Measurements from ENCODE around the gene FAM13A. TPM values are rescaled to one million over a fixed set of nuclear protein-coding genes. Genes with fewer than 3 reads are reported as not detected.

Gene FAM13A
- total and polyA plus RNA-seq, 2 donors (not counting 3 experiments of a cell fraction or from before 2014, with no cell fraction given) = 3.3 to 10.5 TPM

DNA sequence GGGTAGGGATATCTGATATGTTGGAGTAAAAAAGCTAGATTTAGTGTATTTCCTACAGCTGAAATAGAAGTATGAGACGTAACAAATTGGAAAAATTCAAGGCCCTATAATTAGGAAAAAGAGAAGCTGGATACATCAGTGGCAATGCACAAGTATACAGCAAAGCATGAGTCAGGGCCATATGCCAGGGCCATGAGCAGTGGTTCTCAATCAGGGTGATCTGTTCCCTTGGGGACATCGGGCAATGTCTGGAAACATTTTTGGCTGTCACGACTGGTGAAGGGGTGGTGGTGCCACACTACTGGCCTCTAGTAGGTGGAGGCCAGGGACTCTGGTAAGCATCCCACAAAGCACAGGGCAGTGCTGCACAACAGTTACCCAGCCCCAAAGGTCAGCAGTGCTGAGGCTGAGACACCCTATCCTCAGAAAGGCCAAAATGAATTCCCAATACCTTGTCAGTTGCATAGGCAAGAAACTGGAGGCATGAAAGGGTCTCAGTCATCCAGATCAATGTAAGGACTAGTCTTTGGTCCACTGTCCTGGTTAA, 322.5 kb downstream of the FAM13A start:
- no peak overlapping the region for H3K9ac ChIP-seq (replicated peaks; ENCODE audit: extremely low read depth, insufficient read depth, low read length)
- H3K9me1 ChIP-seq (replicated peaks; ENCODE audit: control insufficient read depth, extremely low read depth, insufficient read depth, low read length) = no peaks in the 10 kb centered on the region
- BruUV-seq (replicated peaks) = no TSS peak
- H3K4me3 ChIP-seq (replicated peaks in 1 of 3; ENCODE audit: insufficient read depth in 1 of 3, low read depth in 1 of 3, low read length in 3 of 3) = no peak overlapping the region
- intact Hi-C loops (cut with micrococcal nuclease) = no loop called here
- DNase-seq (ENCODE audit: low read depth, low spot score) (no peak), FAIRE-seq (no peak)
- ChIA-PET CTCF (interaction anchor here (1.1 to 1.5 kb wide), 5 partner anchors 9 to 289 kb away, joined by 3 to 6 read pairs (median 4); no protein-coding TSS in a partner anchor), POLR2A (no interaction called here)
- H3K27ac ChIP-seq (ENCODE audit: insufficient read depth, low read depth, low read length) = no peak overlapping the region
- H2AFZ ChIP-seq (ENCODE audit: low read depth, low read length) = no peak overlapping the region
- no peaks in the 10 kb centered on the region for H3K27me3 ChIP-seq (ENCODE audit: control insufficient read depth in 2 of 2, insufficient read depth in 2 of 2, low read length in 2 of 2)
- peaks cover under 1% of the 10 kb centered on the region for H3K4me1 ChIP-seq (ENCODE audit: control insufficient read depth, extremely low read depth, insufficient read depth, low read length)
- no peaks in the 10 kb centered on the region for H4K20me1 ChIP-seq (replicated peaks; ENCODE audit: control insufficient read depth, extremely low read depth, insufficient read depth, low read length)
- no peaks in the 10 kb centered on the region for H3K79me2 ChIP-seq (ENCODE audit: control insufficient read depth, insufficient read depth, low read length)
- dilution Hi-C loops (cut with MboI; ENCODE audit: extremely low pct_ligation_motif_present, low sequenced_read_pairs) = no loop called here
- H3K4me2 ChIP-seq (ENCODE audit: insufficient read depth, low read length) = no peak overlapping the region
- no peak for TF ChIP-seq FOS (IDR thresholded peaks at IDR 0.05; ENCODE audit: borderline replicate concordance, insufficient read depth, low read length)
- no peak for TF ChIP-seq JUN (IDR thresholded peaks at IDR 0.05; ENCODE audit: borderline replicate concordance, insufficient read depth, insufficient read length, low read depth)
- no peak for TF ChIP-seq EZH2 (IDR thresholded peaks at IDR 0.05; ENCODE audit: borderline replicate concordance, low read depth, low read length, severe bottlenecking)
- no peak for TF ChIP-seq GATA2 (IDR thresholded peaks at IDR 0.05; ENCODE audit: insufficient read depth, insufficient read length, low read depth, low read length)
- no peak for TF ChIP-seq POLR2AphosphoS5 (IDR thresholded peaks at IDR 0.05; ENCODE audit: insufficient read depth, low read depth, low read length)
- TF ChIP-seq MYC (IDR thresholded peaks at IDR 0.05; ENCODE audit: low read depth, low read length) = no peak
- TF ChIP-seq, protein P1, sequence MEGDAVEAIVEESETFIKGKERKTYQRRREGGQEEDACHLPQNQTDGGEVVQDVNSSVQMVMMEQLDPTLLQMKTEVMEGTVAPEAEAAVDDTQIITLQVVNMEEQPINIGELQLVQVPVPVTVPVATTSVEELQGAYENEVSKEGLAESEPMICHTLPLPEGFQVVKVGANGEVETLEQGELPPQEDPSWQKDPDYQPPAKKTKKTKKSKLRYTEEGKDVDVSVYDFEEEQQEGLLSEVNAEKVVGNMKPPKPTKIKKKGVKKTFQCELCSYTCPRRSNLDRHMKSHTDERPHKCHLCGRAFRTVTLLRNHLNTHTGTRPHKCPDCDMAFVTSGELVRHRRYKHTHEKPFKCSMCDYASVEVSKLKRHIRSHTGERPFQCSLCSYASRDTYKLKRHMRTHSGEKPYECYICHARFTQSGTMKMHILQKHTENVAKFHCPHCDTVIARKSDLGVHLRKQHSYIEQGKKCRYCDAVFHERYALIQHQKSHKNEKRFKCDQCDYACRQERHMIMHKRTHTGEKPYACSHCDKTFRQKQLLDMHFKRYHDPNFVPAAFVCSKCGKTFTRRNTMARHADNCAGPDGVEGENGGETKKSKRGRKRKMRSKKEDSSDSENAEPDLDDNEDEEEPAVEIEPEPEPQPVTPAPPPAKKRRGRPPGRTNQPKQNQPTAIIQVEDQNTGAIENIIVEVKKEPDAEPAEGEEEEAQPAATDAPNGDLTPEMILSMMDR (IDR thresholded peaks at IDR 0.05; ENCODE audit: extremely low read depth in 1 of 2, insufficient read depth in 1 of 2, low read depth in 1 of 2, low read length in 2 of 2) = no peak
- TF ChIP-seq, protein P2, sequence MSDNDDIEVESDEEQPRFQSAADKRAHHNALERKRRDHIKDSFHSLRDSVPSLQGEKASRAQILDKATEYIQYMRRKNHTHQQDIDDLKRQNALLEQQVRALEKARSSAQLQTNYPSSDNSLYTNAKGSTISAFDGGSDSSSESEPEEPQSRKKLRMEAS (IDR thresholded peaks at IDR 0.05; ENCODE audit: insufficient read depth, insufficient read length) = no peak
- TF ChIP-seq POLR2A (IDR thresholded peaks at IDR 0.05; ENCODE audit: low read depth, low read length) = no peak
- H3K9me3 ChIP-seq (replicated peaks; ENCODE audit: control insufficient read depth, insufficient read depth, low read length) = no peaks in the 10 kb centered on the region
- H3K36me3 ChIP-seq (ENCODE audit: control insufficient read depth in 2 of 2, extremely low read depth in 1 of 2, insufficient read depth in 2 of 2, low read length in 2 of 2) = peaks cover 0 to 2% of the 10 kb centered on the region in 2 experiments
